ENCODE measurements around the gene PROM2.

The PROM2 gene

DNA sequence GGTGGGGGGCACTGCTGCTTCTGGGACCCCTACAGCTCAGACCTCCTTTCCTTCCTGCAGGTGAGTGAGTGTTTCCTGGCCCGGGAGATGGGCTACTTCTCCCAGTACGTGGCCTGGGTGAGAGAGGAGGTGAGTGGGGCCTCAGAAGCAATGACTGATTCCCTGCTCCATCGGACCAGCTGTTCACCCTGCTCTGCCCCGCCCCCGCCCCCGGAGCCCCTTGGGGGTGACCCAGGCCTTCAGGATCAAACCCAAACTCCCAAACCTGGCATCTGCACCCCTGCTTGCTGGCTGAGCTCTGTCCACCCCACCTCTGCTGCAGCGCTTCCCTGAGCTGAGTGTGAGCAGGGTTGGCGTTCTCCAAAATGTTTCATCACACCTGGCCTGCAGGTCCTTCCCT is 13.1 kb downstream of the PROM2 start:
- no peak for DNase-seq

- DNase-seq, result no peak
Observed at GRCh38 chr2:95287806-95288205, 13.6 kb downstream of the PROM2 start.

DNA sequence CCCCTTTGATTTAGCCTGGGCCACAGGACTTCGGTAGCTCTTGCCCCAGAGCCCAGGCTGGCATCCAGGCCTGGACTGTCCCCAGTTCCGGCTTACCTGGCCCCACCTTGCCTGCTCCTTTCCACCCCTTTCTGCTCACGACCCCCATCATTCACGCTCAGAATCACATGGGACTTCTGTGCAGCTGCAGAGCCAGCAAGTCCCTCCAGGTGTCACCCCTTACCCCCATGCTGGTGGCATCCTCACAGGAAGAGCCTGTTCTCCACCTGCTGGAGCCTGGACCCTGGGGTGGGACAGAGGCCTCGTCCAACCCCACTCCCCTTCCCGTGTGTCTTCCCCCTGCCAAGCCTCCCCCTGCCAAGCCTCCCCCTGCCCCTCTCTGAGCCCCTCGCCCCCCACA is 15.0 kb downstream of the PROM2 start:
- no peak for DNase-seq

GRCh38 chr2:95291222-95291621 is 17.0 kb downstream of the PROM2 start:
- DNase-seq, result no peak

- DNase-seq, result no peak
Observed at GRCh38 chr2:95292623-95293260, 18.5 kb downstream of the PROM2 start.

DNA sequence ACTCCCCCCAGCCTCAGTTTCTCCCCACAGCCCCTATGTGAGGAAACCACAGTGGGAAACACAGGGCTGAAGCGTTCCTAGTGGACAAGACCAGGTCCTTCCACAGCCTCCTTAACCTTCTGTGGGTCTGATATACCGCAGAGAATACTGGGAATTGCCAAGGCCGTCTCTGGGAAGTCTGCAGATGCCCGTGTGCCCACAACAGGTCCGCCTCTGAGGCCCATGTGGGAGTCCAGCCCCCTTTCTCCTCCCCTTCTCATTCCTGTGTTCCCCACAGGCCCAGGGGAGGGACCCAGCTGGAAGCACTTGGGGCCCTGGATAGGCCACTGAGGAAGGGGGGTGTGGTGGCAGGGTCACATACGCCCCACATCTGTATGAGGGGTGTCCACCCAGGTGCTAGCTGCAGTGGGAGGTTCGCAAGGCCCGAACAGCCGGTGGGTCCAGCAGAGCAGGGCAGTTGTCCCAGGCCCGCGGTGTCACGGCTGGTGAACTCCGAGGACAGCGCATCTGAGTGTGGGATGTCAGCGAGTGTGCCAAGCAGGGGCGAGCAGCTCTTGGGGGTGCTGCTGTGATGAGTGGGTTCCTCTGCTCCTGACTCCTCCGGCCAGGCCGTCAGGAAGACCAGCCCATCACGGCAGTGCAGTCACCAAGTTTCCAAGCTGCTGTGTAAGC is 20.5 kb downstream of the PROM2 start:
- DNase-seq, result no peak

- no peak for DNase-seq
Observed at GRCh38 chr2:95295376-95295775, 21.1 kb downstream of the PROM2 start.

GRCh38 chr2:95296011-95296410 is 21.8 kb downstream of the PROM2 start:
- no peak for DNase-seq

GRCh38 chr2:95296880-95297487 is 22.7 kb downstream of the PROM2 start, which contains the start of gene KCNIP3:
TSS of gene KCNIP3 (plus strand) at chr2:95297347. CDS start at chr2:95297439, 92 bp downstream.
- no peak for DNase-seq

DNA sequence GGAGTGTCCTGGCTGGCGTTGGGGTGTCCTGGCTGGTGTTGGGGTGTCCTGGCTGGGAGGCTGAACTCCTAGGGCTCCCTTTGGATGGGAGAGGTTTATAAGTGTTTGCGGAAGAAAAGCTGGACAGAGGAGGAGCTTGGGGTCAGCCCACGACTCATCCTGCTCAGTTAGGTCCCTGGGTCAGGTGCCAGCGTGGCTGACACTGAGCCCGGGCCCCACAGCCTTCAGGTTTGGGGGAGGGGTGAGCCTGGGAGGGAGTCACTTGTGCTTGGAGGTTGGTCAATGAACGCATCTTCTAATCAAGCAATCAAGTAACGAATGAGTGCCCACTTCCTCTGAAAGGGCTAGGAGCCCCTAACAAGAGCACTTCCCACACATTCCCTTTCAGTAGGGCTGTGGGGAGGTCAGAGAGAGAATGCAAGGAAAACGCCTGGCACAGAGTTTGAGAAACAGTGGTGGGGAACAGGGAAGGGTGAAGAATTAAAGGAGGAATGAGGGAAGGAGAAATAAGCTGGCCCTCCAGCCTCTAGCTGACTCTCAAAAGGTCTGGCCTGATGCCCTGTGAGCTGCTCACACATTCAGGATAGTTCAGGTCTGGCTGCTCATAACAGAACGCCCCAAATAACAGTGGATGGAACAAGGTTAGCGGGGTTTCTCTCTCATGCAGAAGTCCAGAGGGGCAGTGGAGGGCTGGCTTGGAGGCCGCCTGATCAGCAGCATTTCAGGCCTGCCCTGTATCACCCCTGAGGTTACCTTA is 23.6 kb downstream of the PROM2 start:
- no peak for DNase-seq

DNA sequence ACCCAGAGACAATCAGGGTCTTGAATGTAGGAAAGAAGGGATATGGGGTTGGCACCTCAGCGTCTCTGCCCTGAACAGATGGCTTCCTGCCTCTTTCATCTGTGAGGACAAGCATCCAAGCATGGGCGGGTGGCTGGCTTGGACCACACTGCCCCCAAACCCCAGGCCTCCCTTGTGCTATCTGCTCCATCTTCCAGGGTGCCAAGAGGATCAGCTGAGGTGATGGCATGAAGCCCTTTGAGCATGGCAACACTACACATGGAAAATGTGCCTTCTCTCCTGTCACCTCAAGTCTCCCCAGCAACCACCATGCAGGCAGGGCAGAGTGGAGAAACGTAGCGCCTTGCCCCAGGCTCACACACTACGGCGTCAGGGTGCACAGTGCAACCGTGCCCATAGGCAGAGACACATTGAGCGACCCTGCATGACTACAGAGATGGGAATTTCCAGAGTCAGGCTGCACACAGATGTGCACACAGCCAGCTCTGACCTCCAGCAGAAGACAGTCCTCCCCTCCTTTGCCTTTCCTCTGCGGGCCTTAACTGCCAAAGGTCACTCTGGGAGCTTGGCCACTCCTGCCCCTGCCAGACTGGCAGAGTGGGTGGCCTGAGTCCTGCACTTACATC is 24.4 kb downstream of the PROM2 start:
- no peak for DNase-seq

DNA sequence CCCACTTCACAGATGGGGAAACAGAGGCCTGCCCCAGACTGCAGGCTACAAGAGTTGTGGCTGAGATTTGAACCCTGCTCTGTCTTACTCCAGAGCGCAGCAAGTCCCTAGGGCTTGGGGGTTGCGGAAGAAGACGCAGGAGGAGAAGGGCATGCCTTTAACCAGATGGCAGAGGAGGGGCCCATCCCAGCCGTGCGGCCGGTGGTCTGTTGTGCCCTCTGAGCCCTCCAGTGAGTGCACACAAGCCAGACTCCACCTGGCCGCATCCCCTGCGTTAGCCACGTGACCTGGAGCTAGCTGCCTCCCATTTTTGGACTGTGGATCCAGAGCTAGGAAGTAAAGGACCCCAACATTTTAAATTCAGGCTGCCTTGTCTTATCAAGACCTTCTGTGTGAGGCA is 25.7 kb downstream of the PROM2 start:
- no peak for DNase-seq

GRCh38 chr2:95300450-95300849 is 26.2 kb downstream of the PROM2 start:
- DNase-seq, result peak; percentile 16

GRCh38 chr2:95301186-95301585 is 26.9 kb downstream of the PROM2 start:
- no peak for DNase-seq

- DNase-seq, result no peak
Observed at GRCh38 chr2:95301876-95302641, 27.8 kb downstream of the PROM2 start.

- no peak for DNase-seq
Observed at GRCh38 chr2:95303191-95303919, 29.1 kb downstream of the PROM2 start.

DNA sequence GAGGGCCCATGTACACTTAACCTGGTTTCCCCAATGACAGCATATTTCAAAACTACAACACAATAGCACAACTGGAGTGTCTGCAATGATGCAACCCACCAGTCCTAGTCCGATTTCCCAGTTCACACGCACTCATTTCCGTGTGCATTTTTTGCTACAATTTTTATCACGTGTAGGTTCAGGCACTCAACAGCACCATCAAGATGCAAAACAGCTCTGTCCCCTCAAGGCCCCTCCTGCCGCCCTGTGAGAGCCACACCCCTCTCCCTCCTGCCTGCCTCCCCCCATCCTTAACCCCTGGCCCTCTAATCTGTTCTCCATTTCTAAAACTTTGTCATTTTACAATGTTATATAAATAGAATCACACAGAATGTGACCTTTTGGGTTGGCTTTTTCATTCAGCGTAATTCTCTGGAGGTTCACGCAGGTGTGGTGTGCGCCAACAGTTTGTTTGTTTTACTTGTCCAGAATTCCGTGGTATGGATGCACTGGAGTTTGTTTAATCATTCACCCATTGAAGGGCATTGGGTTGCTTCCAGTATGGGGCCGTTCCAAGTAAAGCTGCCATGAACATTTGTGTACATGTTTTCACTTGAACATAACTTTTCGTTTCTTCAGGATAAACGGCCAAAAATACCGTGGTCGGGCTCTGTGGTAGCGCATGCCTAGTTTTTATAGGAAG is 31.3 kb downstream of the PROM2 start:
- no peak for DNase-seq

DNA sequence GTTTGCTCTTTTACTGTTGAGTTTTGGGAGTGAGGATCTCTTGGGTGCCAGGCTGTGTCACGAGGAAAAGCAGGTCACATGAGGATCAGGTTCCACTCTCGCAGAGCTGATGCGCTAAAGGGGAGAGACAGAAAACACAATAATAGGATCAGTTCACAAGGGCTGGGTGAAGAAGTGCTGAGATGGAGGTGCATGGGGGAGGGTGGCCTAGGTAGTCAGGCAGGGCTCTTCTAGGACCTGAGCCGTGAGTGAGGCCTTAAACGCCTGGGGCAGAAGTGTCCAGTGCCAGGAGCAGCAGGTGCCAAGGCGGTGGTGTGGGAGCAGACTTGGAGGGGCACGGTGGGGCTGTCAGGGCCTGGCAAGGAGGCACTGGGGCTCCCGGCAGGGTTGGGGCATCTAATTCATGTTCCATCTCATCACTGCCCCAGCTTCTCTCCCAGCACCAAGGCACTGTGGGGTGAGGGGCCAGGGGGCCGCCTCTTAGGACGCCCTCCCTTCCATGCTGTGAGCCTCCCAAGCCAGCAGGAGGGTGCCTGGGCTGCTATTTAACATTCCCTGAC is 32.2 kb downstream of the PROM2 start:
- DNase-seq, result no peak

DNA sequence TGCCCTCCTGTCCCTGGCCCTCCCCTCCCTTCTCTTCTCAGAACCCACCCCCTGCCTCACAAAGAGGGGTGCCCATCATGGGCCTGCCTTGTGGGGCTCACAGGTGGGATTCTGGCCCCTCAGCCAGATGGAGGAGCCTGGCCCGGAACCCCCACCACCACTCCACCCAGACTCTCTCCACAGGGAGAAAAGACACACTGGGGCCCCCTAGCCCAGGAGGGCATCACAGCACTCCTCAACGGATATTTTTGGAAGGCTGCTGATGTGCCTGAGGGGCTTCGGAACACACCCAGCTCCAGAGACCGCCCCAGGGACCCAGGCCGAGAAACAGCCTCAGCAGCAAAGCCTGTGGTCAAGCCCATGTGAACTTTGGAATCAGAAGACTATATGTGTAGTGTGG is 32.8 kb downstream of the PROM2 start:
- no peak for DNase-seq

DNA sequence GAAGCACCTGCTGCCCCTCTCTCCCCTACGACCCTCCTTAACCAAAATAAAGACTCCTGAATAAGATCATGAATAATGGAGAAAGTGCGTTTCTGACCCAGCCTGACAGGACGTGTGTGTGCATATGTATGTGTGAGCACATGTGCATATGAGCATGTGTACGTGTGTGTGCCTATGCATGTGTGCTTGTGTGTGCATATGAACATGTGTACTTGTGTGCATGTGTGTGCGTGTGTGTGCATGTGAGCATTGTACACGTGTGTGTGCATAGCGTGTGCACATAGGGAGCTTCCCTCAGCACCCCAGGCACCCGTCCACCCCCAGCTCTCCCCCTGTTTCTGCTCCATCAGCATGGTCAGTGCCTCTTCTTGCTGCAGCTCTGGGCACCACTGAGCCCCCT is 33.6 kb downstream of the PROM2 start:
- no peak for DNase-seq
